ENCODE measurements around the gene TEAD1. TPM values are rescaled to one million over a fixed set of nuclear protein-coding genes. Genes with fewer than 3 reads are reported as not detected.

Gene TEAD1
- total and polyA plus RNA-seq, 10 of the 15 experiments (the other 5 are each of a cell fraction or from before 2014, with no cell fraction given) = 0.01 to 0.59 (median 0.04) TPM; not detected in 6

DNA sequence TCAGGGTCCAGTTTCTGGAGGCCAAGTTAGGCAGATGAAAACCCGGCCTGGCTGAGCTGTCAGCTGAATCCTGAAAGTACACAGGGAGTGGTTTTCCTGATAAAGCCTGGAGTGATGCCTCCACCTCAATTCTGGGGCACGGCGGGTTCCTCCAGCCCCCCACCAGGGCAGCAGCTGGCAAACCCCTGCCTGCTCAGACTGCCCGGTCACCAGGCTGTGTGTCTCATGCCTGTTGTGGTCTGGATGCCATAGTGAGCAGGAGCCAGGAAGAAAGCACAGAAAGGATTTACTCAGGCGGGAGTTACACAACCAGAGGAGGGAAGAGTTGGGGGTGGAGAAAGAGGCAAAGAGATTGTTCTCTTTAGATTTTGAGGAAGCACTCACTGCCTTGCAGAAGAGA, 215.0 kb downstream of the TEAD1 start (continued):
- TF ChIP-seq E2F4 (IDR thresholded peaks at IDR 0.05; ENCODE audit: low read depth, low read length) = no peak

DNA sequence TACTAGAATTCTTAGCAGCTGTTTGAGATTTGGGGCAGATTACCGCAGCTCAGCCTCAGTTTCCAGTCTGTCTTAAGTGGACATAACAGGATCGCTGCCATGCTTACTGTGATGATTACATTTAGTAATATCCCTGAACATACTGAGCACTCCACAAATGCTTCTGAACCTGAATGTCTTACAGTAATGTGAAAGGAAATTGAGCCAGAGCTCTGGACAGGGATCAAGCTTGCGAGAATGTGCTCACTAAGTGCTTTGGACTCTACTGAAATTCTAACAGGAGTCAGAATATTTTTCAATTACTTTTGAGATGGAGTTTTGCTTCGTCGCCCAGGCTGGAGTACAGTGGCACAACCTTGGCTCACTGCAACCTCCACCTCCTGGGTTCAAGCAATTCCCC, 216.3 kb downstream of the TEAD1 start:
- FAIRE-seq (no peak), ATAC-seq (no peak), DNase-seq (ENCODE audit: low read depth, low spot score) (no peak)
- Histone ChIP-seq H3K4me2 (ENCODE audit: control insufficient read depth, insufficient read depth) (no peak overlapping the region), H3K9me3 (replicated peaks; ENCODE audit: control insufficient read depth, insufficient read depth, low read length) (no peaks in the 10 kb centered on the region), H3K4me1 (ENCODE audit: control insufficient read depth, insufficient read depth, low read length) (no peaks in the 10 kb centered on the region), H3K27ac (ENCODE audit: control insufficient read depth, insufficient read depth) (no peak overlapping the region), H4K20me1 (ENCODE audit: control insufficient read depth, insufficient read depth) (no peaks in the 10 kb centered on the region), H3K4me3 (no peak overlapping the region), H2AFZ (ENCODE audit: control insufficient read depth, low read depth, low read length) (no peak overlapping the region), H3K9ac (ENCODE audit: control insufficient read depth, insufficient read depth, low read length) (no peak overlapping the region), H3K79me2 (ENCODE audit: control insufficient read depth, insufficient read depth, low read length) (no peaks in the 10 kb centered on the region), H3K27me3 (replicated peaks in 1 of 2; ENCODE audit: control insufficient read depth in 2 of 2, insufficient read depth in 2 of 2, low read length in 1 of 2) (no peaks in the 10 kb centered on the region; a peak in 1 of 4 replicates), H3K36me3 (ENCODE audit: control insufficient read depth in 2 of 2, insufficient read depth in 2 of 2, low read length in 1 of 2) (no peaks in the 10 kb centered on the region)
- WGBS (ENCODE audit: insufficient coverage, insufficient replicate concordance, low lambda C conversion rate, missing lambda C conversion rate) = 13% methylated on average over 4 of the region's 5 CpGs
- in situ Hi-C loops (cut with MboI) (loop anchor here (10.0 kb wide), 1 partner anchor 476 kb away; no protein-coding TSS in a partner anchor), intact Hi-C loops (cut with micrococcal nuclease; ENCODE audit: unreplicated experiment) (loop anchor here (5.0 kb wide), 2 partner anchors 478 to 843 kb away; no protein-coding TSS in a partner anchor)
- ChIA-PET RAD21 (ENCODE audit: unreplicated experiment) (interaction anchor here (1.2 to 3.7 kb wide), 2 partner anchors 291 to 559 kb away, joined by 6 to 44 read pairs; no protein-coding TSS in a partner anchor), POLR2A (no interaction called here), CTCF (interaction anchor here (0.9 to 6.7 kb wide), 9 partner anchors 13 to 604 kb away, joined by 3 to 91 read pairs (median 4); no protein-coding TSS in a partner anchor), SMC1A (ENCODE audit: uncharacterized antibody, unreplicated experiment) (interaction anchor here (0.8 to 5.3 kb wide), 6 partner anchors 17 to 602 kb away, joined by 3 to 41 read pairs (median 3); no protein-coding TSS in a partner anchor)
- no TSS peak for BruUV-seq (replicated peaks)
- TF ChIP-seq ZNF217 (IDR thresholded peaks at IDR 0.05) = no peak
- TF ChIP-seq SREBF2 (IDR thresholded peaks at IDR 0.05; ENCODE audit: low read length) = no peak
- no peak for TF ChIP-seq ZSCAN29 (IDR thresholded peaks at IDR 0.05)
- no peak for TF ChIP-seq MYC (IDR thresholded peaks at IDR 0.05; ENCODE audit: insufficient read depth, insufficient read length, insufficient replicate concordance, low read length, severe bottlenecking)
